HFF-Myc (cell line): ENCODE results near the gene KRTAP9-6.
"Not testable (repeated sequence)": the region's sequence is repeated elsewhere in the genome, so short reads cannot be mapped to it uniquely, and the experiment has no call there.

Experiments used
- DNase-seq: peaks from one replicate; pipeline ENCODE4 v3.0.0-alpha.2; 2011; ENCODE audit warnings: low read depth; ENCODE audit errors: extremely low read depth
- H3K4me3 ChIP-seq: replicated peaks from 2 replicates; pipeline ENCODE4 v1.5.1; 2011; ENCODE audit warnings: low read depth, mild to moderate bottlenecking, control low read depth, low read length
- TF ChIP-seq, protein P1 (sequence below): IDR thresholded peaks from 2 replicates; pipeline ENCODE4 v1.5.1; 2012; ENCODE audit warnings: mild to moderate bottlenecking, low read depth, low read length, control low read depth; ENCODE audit errors: missing control alignments

Gene KRTAP9-6

DNA sequence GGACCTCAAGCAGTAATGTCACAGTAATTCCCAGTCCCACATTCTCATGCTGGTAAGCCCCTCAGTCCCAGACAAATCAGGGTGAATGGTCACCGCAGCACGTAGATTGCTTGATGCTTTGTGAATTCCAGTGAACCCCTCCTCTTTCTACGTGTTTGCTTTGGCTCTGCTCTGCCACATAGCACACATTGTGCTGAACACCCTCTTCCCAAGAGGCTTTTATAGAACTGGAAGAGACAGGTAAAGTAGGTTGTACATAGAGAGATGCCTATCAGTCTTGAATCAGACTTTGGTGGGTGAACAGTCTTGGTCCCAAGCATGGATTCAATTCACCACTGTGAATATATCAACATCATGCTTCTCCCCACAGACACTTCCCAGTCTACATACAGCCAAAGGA, 579 bp upstream of the KRTAP9-6 start:
- no peak for DNase-seq
- H3K4me3 ChIP-seq: no peak overlapping the region
- TF ChIP-seq, protein P1, sequence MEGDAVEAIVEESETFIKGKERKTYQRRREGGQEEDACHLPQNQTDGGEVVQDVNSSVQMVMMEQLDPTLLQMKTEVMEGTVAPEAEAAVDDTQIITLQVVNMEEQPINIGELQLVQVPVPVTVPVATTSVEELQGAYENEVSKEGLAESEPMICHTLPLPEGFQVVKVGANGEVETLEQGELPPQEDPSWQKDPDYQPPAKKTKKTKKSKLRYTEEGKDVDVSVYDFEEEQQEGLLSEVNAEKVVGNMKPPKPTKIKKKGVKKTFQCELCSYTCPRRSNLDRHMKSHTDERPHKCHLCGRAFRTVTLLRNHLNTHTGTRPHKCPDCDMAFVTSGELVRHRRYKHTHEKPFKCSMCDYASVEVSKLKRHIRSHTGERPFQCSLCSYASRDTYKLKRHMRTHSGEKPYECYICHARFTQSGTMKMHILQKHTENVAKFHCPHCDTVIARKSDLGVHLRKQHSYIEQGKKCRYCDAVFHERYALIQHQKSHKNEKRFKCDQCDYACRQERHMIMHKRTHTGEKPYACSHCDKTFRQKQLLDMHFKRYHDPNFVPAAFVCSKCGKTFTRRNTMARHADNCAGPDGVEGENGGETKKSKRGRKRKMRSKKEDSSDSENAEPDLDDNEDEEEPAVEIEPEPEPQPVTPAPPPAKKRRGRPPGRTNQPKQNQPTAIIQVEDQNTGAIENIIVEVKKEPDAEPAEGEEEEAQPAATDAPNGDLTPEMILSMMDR: no peak

DNA sequence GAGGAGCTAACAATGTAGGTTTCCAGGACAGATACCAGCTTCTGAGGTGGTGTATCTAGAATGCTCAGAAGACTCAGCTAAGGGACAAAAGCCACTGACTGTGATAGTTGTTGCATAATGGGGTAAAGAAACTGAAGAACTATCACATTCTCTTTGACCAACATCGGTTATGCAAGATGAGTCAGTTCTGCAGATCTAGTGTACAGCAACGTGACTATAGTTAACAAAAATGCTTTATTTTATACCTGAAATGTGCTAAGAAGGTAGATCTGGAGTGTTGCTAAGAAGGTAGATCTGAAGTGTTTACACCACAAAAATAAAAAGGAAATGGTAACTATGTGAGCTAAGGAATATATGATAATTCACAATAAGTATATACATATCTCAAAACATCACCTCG, 2.5 kb downstream of the KRTAP9-6 start:
- H3K4me3 ChIP-seq: no peak overlapping the region
- TF ChIP-seq, protein P1: no peak
- DNase-seq: no peak

DNA sequence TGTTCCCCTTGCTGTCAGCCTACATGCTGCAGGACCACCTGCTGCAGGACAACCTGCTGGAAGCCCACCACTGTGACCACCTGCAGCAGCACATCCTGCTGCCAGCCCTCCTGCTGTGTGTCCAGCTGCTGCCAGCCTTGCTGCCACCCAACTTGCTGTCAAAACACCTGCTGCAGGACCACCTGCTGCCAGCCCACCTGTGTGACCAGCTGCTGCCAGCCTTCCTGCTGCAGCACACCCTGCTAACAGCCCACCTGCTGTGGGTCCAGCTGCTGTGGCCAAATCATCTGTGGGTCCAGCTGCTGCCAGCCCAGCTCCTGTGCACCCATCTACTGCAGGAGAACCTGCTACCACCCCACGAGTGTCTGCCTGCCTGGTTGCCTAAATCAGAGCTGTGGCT, 6.1 kb downstream of the KRTAP9-6 start:
- H3K4me3 ChIP-seq, DNase-seq: not testable (repeated sequence)

DNA sequence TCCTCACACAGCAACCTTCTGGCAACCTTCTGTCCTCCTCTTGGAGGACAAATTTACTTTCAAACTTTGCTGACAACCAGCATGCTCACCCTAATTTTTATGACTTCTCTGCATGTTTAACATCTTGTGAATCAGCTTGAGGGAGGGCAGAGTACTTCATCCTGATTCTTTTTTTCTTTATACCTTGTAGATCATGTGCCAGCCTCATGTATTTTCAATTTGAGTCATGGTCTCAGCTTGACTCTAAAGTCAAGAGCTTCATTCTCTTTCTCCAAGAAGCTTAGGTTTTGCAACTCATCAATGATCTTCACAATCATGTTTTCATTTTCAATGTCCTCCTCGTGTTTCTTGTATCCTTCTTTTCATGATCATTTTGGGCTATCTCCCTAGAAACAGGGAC, 6.7 kb downstream of the KRTAP9-6 start:
- no peak for DNase-seq
- TF ChIP-seq, protein P1: no peak
- no peak overlapping the region for H3K4me3 ChIP-seq

DNA sequence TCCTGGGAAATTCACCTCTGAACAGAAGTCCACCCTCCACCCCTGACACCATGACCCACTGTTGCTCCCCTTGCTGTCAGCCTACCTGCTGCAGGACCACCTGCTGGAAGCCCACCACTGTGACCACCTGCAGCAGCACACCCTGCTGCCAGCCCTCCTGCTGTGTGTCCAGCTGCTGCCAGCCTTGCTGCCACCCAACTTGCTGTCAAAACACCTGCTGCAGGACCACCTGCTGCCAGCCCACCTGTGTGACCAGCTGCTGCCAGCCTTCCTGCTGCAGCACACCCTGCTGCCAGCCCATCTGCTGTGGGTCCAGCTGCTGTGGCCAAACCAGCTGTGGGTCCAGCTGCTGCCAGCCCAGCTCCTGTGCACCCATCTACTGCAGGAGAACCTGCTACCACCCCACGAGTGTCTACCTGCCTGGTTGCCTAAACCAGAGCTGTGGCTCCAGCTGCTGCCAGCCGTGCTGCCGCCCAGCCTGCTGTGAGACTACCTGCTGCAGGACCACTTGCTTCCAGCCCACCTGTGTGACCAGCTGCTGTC, 10.5 kb downstream of the KRTAP9-6 start, which contains the start of gene KRTAP9-7:
KRTAP9-7 (plus strand) TSS at position 51 of the 543 bp plus-strand sequence; CDS start at position 51, 0 bp downstream.
- not testable (repeated sequence) for DNase-seq, H3K4me3 ChIP-seq

DNA sequence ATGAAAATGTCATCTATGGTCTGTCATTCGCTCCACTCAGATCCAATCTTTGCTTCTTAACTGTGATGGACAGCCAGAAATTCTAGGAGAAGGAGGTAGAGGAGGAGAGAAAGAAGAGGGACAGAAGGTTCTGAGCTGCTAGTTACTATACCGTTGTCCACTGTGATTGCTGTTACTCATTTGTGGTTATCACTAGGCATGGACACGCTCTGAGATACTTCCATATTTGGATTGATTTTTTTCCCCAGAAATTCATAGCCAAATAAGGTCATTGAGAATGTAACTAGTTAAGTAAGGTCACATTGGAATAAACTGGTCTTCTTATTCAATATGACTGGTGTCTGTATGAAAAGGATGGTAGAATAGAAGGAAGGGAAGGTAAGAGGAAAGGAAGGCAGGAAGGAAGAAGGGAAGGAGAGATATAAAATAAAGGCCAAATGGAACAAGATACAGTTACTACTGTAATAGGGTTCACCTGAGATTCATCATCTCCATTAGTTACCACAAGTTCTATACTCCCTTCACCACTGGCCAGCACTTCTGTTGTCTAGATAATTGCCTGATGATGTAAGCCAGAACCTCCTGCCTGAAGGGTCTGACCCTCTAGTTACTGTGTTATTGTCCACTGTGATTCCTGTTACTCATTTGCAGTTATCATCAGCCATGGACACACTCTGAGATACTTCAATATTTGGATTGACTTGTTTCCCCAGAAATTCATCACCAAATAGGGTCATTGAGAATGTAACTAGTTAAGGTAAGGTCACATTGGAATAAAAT, 13.2 kb downstream of the KRTAP9-6 start:
- TF ChIP-seq, protein P1: no peak
- no peak overlapping the region for H3K4me3 ChIP-seq
- no peak for DNase-seq

DNA sequence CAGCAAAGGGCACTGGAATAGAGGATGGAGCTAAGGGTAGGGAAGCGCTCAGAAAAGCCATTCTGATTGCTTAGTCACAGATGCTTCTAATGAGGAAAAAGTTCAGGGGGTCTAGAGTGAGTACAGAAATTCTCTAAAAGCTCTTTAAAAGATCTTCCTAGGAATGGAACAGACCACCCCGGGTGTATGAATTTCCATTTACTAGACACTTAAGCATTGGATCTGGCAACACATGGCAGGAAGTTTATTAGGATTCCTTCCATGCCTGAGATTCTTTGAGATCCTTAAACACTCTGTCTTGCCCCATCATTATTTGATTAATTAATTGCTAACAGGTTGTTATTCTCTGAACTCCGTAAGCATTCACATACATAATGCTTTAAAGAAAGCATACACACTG, 18.9 kb downstream of the KRTAP9-6 start:
- no peak overlapping the region for H3K4me3 ChIP-seq
- TF ChIP-seq, protein P1: no peak
- peak; percentile 83 for DNase-seq

DNA sequence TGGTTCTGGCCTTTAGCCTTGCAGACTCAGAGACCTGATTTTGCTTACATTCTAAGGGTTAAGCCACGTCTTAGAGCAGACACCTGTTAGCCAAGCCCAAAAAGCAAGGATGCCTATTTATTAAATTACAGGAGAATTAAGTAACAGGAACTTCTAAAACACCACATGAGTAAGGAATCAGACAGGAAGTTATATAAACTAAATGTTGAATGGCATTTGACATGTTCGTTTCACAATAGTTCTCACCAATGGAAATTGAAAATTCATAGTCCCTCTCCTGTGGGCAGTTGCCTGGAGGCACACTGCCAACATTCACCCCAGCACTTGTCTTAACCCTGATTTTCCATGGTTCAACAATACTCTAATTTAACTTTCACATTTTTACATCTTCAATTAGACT, 19.4 kb downstream of the KRTAP9-6 start:
- DNase-seq: peak; percentile 22

More for the DNA sequence above, 19.4 kb downstream of the KRTAP9-6 start:
- TF ChIP-seq, protein P1: no peak
- H3K4me3 ChIP-seq: no peak overlapping the region
